Stimulated activated CD8-positive, alpha-beta memory T cell treated with anti-CD3 and anti-CD28 coated beads, Interleukin-15, amount 100 ng/mL, for 24 hours (primary cell): ENCODE measurements around the gene KRTAP10-1.

ENCODE experiments used
- DNase-seq: peaks from one replicate; pipeline ENCODE4 v3.0.0-alpha.2; 2020; ENCODE audit warnings: low read depth

The KRTAP10-1 gene

DNA sequence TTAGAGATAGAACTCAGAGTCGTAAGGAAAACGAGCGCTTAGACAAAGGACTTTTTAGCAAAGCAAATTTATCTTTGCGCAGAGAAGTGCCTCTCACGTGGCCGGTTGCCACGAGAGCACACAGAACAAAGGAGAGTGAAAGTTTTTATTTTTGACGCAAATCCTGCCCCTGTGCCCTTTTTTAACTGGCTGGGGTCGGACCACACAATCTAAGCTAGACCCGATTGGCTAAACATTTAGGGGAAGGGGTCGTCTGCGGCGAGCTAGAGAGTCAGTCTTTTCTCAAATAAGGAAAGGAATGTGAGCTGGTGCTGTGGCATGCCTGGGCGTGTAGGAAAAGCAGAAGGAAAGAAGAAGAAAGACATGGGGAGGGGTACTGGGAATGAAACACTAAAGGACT, 8.9 kb upstream of the KRTAP10-1 start:
- DNase-seq, result no peak

DNA sequence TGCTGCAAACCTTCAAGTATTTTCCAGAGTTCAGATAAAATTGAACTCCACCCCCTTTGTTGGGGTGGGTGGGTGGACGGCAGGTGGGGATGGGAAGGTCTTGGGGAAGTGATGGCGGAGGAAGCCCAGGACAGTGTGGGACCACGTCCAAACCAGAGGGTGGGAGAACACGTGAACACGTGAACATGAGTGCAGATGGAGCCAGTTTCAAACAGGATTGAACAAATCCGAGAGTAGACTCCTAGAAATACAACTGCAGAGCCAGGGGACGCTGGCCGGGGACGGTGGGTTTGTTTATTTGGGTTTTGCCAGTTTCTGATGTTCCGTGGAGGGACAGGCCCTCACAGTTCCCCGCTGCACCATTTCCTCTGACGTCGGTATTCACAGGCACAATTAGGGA, 8.4 kb upstream of the KRTAP10-1 start:
- DNase-seq, result no peak

DNA sequence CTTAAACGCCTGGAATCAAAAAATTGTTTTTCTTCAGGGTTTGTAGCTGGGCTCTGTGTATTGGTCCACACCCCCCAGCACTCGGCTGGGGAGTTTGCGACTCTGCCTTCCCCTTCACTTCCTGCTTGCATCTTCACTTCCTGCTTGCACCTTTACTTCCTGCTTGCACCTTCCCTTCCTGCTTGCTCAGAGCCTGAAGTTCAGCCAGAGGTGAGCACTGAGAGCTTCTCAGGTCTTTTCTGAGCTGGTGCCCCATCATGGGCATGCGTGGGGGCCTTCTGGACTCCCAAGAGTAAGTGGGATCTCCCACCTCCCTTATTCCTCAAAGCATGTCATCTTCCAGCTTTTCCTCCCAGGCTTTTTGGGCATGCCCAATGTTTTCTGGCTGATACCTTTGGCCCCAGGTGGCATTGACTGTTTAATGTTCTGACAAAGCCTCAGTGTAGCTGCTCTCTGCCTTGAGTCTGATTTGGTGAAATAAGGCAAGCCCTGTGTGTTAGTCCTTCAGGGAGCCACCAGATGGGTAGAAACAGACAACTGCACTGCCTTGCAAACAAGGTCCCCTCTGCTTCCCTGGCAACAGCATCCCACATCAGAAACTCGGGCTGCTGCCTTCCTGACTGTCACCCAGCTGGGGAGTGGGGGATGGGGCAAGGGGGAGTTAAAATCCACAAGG, 7.8 kb upstream of the KRTAP10-1 start:
- no peak for DNase-seq

DNA sequence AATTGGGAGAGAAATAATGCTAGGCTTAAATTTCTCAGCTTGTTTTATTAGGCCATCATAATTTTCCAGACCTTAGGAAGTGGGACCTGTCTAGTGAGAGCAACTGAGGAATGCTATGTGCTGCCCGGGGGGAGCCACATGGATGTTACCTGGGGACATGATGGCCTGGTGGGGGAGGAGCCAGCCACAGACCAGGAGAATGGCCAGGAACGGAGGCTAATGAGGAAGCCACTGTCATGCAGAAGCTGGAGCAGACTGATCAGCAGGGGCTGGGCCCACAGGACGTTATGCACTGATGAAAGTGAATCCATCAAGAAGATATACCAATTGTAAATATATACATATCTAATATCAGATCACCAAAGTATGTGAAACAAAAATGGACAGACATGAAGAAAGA, 4.6 kb upstream of the KRTAP10-1 start:
- no peak for DNase-seq

DNA sequence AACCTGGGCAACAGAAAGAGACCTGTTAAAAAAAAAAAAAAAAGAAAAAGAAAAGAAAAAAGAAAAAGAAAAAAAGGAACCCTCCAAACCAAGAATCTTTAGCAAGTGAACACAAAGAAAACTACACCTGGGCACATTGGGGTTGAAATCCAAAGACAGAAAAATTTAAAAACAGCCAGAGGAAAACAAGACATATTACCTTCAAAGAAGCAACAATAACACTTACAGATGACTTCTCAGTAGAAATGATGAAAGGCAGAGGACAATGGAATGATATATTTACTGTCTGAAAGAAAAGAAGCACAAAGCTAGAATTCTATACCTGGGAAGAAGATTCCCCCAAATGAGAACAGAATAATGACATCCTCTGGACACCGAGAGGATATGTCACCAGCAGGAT, 2.7 kb upstream of the KRTAP10-1 start:
- no peak for DNase-seq

DNA sequence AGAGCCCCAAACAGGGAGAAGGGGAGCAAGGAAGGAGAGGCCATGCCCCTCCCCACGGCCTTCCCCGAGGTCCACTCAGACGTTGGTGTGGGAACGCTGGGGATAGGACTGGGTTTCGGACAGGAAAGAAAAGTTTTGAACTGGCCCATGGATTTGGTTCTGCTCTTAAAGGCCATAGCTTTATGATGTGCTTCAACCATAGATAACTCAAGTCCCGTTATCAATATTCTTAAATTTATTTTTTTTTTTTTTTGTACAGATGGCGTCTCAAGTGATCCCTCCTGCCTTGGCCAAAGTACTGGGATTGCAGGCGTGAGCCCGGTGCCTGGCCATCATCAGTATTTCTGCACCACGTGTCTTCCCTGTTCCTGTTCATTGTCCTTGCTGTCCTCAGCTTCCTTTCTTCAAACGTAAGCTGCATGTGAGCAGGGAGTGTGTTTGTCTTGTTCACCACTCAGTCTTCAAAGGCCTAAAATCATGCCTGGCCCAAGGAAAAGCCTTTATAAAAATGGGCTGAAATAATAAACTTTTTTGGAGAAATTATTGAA, 820 bp upstream of the KRTAP10-1 start:
- DNase-seq, result no peak

DNA sequence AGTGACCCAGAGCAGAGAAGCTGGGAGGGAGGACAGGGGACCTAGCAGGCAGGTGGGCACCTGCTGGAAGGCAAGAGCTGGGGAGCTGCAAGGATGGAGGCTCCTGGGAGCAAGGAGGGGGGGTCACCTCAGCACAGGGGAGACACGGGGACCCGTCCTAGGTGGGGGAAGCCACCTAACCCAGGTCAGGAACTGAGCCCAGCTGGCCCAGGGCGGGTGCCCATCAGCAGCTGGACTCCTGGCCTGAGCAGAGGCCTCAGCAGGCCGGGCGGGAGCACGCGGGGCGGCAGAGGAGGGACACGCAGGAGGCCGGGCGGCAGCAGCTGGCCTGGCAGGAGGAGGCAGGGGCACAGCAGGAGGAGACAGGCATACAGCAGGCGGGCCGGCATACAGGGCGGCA, 949 bp downstream of the KRTAP10-1 start:
- DNase-seq, result no peak

DNA sequence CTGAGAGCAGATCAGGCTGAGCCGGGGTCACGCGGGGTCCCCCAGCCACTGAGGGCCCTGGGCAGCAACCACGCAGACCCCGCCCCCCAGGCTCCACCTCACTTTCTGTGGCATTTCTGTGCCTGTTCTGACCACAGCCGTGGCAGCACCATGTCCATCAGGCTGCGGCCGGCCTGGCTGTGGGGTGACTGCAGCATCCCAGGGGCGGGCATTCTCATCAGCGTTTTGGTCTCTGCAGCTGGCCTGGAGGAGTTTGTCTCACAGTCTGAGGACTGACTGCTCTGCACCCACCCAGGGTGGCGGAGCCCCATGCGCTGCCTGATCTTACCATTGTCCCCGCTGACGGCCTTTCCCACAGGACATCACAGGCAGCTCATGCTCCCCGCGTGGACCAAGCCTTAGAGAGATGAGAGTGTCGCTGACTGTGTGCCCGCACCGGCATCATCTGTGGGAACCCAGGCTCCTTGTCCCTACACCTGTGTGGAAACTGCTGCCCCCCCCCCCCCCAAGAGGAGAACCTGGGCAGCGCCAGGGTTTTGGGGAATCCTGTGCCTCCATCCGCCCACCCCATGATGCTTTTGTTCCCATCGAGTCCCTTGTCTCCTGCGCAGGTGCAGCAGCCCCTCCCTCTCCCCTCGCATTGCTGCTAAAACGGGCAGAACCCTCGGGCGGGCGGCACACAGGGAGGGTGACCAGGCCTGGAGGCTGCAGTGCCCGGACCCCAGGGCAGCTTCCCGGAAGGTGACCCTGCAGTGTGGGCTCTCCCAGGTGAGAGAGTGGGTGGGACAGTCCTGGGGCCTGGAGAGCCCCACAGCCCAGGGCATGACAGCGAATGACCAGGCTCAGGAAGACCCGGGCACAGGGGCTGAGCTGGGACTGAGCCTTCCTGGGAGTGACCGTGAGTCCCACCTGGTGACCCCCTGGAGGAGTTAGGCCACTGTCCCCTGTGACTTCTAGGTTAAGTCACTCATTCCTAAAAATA, 1.8 kb downstream of the KRTAP10-1 start:
- DNase-seq, result no peak

DNA sequence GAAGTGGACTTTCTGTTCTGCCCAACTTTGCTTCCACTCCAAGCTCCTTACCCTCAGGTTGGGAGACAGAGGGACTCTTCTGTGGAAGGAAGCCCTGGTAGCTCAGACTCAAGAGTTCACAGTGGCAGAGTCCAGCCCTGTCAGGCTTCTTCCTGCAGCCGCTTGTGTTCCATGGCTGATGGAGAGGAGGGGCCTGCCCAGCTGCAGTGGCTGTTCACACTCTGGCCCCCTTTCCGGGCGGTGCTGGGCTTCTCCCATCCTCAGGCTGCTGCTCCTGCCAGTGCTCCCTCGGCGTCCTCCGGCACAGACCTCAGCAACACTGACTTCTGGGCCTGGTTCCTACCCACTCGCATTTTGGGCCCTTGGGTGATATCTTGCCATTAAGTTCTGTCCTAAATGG, 4.0 kb downstream of the KRTAP10-1 start:
- DNase-seq, result no peak

DNA sequence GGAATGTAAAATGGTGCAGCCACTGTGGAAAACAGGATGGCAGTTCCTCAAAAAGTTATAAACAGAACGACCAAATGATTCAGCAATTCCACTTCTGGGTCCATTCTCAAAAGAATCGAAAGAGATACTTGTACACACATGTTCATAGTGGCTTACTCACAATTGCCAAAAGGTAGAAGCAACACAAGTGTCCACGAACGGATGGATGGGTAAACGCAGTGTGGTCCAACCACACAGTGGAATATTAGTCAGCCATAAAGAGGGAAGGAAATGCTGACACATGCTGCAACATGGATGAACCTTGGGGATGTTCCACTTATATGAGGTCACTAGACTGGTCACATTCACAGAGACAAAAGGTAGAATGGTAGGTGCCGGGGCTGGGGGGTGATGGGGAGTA, 5.3 kb downstream of the KRTAP10-1 start:
- DNase-seq, result no peak

DNA sequence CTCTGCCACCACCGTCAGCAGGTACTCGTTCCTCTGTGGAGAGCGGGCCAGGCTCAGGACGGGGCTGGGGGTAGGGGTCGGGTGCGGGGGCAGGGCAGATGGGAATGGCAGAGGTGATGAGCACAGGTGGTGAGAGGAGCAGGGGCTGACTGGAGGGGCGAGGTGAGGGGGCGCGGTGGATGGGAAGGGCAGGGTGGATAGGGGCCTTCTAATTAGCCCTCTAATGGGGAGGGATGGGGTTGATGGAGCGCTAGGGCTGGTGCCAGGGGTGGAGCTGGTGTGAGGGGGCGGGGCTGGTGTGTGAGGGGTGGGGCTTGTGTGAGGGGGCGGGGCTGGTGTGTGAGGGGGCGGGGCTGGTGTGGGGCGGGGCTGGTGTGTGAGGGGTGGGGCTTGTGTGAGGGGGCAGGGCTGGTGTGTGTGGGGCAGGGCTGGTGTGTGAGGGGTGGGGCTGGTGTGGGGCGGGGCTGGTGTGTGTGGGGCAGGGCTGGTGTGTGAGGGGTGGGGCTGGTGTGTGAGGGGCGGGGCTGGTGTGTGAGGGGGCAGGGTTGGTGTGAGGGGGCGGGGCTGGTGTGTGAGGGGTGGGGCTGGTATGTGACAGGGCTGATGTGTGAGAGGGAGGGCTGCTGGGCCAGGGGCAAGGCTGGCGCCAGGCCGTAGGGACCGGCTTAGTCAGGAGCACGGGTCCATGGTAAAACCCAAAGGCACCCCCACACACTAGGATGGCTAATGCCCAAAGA, 5.9 kb downstream of the KRTAP10-1 start:
- no peak for DNase-seq

DNA sequence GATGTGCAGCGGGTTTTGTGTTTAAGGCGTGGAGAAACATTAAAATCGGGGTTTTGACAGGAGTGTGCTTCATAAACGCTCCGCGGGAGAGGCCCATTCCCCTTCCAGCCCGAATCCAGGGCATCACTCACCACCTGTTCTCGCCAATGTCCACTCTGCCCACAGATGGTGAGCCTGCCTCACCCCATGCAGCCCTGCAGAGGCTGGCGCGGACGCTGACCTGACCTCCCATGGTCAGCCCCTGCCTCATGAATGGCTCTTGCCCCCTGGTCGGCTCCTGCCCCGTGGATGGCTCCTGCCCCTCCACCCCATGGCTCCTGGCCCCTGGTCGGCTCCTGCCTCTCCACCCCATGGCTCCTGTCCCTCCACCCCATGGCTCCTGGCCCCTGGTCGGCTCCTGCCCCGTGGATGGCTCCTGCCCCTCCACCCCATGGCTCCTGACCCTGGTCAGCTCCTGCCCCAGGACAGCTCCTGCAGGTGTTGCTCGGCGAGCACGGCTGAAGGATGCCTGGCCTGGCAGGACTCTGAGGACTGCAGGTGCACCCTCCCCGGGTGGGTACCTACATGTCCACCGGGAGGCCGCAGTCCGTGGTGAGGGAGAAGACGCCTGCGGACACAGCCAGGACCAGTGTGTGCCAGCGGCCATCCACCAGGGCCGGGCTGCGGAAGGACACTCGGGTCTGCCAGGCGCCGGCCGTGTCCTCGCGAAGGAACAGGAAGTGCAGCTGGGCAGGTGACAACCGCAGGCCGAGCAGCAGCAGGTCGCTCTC, 6.7 kb downstream of the KRTAP10-1 start:
- DNase-seq, result no peak

DNA sequence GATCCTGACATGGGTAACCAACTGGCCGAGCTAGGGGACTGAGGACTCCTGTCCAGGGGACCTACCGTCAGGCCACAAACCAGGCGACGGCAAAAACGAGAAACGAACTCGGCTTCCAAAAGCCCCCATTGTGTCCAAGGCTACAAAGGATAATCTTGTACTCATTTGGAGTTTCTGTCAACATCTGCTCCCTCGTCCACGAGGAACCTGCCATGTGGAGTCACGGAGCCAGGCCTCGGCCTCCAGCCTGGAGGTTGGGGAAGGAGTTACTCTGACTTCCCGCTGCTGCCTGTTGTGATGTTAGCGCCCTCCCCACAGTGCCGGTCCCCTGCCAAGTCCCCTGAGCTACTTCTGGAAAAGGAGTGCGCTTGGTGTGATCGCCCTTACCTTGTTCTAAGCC, 7.3 kb downstream of the KRTAP10-1 start:
- DNase-seq, result no peak

DNA sequence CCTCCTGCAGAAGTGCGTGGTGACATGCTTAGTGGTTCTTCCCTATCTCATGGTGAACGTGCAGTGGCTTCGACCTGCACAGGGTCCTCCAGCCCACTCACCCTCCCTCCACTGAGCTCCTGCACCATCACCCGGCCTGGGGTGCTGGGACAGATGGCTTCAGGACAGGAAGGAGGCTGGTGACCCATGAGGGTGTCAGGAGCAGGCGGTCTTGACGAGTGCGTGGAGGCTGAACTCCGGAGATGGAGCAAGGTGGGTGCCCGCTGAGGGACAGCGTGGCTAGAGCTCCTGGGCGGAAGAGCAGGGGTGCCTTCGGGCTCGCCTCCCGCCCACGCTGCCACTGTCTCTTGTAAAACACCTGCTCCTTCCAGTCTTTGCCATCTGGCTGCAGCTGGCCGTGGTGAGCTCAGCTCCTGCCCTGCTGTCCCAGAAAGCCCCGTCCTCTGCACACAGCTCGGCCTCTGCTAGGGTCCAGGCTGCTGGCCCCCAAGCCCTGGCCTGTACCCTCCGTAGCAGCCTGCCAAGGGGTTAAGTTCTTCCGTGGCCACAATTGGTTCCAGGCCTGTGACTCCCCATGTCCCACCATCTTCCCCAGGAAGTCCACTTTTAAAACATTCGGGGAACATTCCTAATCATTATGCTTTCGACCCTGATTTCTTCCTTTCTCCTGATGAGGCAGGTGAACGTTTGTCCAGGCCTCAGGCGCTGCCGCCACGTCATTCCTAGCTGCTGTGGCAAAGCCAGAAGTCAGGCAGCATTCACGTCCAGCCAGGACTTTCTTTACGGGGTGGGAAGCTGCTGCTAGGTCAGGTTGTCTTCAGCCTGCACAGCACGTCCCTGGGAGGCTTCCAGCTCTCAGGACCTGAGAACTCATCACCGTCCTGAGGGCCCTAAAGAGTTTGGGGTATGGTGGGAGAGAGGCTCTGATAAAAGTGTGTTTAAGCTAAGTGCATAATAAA, 8.1 kb downstream of the KRTAP10-1 start:
- DNase-seq, result no peak

DNA sequence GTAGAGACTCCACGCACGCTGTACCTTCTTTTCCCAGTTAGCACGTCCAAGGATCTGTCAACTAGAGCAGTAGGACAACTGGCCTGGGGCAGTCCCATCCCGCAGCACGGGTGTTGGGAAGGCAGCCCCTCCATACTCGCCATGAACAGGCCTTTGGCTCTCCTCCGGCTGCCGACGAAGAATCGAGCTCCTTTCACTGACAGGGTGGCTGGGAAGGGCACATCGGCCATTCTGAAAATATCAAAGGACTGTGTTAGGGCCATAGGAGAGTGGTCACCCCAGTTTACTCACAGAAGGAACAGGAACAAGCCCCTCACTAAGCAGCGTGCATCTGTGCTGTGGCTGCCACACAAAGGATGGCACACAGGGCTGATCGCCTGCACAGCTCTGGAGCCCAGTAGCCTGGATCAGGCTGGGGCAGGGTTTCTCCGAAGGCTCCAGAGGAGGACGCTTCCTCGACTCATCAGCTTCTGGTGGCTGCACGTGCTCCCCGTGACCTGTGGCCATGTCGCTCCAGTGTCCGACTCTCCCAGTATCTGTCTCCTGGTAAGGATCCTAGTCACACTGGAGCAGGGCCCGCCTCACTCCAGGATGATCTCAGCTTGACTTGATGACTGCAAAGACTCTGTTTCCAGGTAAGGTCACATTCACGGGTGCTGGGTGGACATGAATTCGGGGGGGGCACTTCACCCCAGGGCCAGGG, 8.9 kb downstream of the KRTAP10-1 start:
- no peak for DNase-seq

DNA sequence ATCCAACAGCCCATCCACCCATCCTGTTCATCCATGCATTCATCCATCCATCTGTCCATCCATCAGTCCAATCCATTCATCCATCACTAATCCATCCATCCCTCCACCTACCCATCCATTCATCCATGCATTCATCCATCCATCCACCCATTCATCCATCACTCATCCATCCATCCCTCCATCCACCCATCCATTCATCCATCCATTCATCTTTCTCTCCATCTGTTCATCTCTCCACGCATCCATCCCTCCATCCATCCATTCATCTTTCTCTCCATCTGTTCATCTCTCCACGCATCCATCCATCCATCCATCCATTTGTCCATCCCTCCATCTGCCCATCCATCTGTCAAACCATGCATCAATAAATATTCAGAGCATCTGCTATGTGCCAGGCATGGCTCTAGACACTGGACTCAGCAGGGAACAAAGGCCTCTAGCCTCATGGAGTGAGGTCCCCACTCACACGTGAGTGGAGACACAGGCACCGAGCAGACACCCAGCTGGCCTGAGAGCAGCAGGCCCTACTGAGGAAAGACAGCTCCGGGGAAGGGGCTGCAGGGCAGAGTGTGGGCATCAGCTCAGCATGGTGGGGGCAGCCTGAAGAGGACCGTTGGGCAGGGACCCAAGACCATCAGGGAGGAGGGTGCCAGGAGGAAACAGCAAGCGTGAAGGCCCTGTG, 9.6 kb downstream of the KRTAP10-1 start:
- DNase-seq, result no peak

DNA sequence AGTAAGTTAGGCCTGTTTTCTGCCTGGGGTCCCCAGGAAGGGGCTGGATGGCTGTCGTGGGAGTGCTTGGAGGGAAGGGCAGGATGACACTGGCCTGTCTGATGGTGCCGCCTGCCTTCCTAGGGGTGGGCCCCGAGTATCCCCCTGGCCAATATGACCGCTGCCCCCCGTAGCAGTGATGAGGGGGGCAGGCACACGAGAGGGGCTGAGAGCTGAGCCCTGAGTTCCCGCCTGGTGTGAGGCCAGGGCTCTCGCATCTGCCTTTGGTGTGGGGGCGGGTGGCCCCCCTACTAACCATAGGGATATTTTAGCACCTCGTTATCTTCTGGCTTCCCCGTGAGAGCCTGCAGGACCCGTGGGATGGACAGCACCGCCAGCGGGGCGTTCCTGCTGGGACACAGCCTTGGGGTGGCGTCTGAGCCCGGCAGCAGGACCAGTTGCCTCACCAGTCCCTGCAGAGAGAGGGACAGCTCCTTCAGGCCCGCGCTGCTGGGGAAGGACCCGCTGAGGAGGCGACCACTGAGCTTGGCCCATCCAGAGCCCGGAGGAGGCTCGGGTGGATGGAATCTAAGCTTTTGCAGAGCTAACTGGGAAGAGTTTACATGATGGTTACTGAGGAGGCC, 10.4 kb downstream of the KRTAP10-1 start:
- no peak for DNase-seq

DNA sequence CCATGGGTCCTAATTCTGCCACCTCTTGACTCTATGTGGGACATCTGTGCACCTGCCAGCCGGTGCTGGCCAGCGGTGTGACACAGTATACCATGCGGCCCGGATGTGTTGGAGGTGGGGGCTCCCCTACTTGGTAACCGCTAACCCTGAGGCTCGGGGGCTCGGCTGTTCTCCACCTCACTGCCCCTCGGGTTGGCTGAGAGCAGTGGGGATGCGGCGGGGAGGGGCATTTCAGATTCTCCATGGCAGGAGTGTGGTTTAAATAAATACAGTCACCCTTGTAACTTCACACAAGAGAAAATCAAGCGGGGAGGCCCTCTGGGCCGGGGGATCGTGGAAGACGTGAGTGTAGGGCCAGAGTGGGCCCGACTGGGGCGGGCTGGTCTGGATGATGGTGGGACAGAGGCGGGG, 11.0 kb downstream of the KRTAP10-1 start:
- DNase-seq, result no peak

DNA sequence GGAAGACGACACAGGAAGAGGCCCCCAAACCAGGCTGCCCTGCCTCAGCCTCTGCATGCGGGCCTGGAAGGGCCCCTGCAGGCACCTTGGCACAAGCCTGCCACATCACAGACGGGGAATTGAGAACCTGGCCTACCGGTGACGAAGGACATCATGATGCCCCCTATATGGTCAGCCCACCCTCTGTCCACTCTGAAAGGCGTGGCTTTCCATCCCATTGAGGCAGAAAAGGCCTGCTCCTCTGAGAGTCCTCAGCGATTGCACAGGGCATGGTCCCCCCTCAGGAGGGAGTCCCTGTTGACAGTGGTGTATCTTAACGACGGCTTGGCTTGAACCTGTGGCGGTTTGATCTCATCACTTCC, 11.4 kb downstream of the KRTAP10-1 start:
- DNase-seq, result no peak
